GM12864 (cell line): ENCODE results near the gene ACAN.

Experiments used
- DNase-seq: peaks from one replicate; pipeline ENCODE4 v3.0.0-alpha.2; 2011; ENCODE audit warnings: low read depth
- H3K4me3 ChIP-seq: 2 replicates; pipeline ENCODE4 v1.5.1; 2011; ENCODE audit warnings: mild to moderate bottlenecking, low read depth, low read length, control low read depth
- TF ChIP-seq, protein P1 (sequence below): IDR thresholded peaks from 2 replicates; pipeline ENCODE4 v1.5.1; 2011; ENCODE audit warnings: low read depth, mild to moderate bottlenecking, moderate library complexity, low read length, control low read depth, inconsistent platforms; ENCODE audit errors: missing control alignments

Gene ACAN

DNA sequence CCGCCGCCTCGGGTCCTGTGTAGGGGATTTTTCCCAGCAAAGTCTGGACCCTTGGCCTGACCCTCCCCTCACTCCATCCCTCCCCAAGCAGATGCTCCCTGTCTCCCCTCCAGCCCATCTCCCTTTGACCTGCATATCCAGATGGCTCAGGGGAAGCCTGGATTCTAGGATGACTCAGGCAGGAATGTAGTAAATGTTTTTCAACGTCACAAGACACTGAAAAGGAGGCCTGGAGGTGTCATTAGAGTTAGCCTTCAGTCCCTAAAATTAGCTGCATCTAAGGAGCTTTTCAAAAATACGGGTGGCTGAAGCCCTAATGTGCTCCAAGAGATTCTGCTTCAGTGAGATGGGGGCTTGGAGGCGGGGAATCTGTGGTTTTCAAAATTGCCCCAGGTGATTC lies 7.2 kb downstream of the ACAN start:
- TF ChIP-seq, protein P1, sequence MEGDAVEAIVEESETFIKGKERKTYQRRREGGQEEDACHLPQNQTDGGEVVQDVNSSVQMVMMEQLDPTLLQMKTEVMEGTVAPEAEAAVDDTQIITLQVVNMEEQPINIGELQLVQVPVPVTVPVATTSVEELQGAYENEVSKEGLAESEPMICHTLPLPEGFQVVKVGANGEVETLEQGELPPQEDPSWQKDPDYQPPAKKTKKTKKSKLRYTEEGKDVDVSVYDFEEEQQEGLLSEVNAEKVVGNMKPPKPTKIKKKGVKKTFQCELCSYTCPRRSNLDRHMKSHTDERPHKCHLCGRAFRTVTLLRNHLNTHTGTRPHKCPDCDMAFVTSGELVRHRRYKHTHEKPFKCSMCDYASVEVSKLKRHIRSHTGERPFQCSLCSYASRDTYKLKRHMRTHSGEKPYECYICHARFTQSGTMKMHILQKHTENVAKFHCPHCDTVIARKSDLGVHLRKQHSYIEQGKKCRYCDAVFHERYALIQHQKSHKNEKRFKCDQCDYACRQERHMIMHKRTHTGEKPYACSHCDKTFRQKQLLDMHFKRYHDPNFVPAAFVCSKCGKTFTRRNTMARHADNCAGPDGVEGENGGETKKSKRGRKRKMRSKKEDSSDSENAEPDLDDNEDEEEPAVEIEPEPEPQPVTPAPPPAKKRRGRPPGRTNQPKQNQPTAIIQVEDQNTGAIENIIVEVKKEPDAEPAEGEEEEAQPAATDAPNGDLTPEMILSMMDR: no peak
- H3K4me3 ChIP-seq: no peak overlapping the region
- DNase-seq: no peak

DNA sequence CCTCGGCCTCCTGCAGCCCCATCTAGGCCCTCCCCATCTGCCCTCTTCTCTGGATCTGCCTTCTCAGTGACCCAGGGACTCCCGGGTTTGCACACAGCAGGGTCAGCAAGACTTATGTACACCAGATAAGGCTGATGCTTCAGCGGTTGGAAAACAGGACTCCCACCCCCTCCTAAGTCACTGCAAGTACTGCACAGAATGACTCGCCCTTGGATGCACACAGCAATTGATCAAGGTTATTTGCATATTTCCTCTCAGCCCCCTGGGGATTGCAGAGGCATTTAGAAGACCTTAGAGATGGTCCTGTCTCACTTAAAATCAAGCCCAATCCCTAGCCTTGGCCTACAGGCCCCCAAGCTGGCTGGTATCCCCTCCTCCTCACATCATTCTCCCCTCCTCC lies 8.9 kb downstream of the ACAN start:
- TF ChIP-seq, protein P1: no peak
- no peak for DNase-seq
- no peak overlapping the region for H3K4me3 ChIP-seq

DNA sequence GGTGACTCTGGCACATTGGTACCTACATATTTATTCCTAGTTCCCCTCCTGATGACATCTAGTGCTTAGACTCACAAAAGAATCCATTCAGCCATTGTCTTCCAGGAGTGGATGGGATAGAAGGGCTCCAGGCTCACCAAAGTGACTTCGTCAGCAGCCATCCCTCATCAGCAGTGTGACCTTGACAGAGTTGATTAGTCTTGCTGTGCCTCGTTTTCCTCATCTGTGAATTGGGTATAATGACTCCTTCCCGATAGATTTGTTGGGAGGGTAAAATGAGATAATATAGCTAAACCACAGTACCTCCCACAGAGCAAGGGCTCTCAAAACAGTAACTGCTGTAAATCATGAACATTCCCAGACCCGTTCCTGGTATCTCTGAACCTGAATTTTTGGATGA lies 10.7 kb downstream of the ACAN start:
- H3K4me3 ChIP-seq: no peak overlapping the region
- no peak for DNase-seq
- TF ChIP-seq, protein P1: no peak

DNA sequence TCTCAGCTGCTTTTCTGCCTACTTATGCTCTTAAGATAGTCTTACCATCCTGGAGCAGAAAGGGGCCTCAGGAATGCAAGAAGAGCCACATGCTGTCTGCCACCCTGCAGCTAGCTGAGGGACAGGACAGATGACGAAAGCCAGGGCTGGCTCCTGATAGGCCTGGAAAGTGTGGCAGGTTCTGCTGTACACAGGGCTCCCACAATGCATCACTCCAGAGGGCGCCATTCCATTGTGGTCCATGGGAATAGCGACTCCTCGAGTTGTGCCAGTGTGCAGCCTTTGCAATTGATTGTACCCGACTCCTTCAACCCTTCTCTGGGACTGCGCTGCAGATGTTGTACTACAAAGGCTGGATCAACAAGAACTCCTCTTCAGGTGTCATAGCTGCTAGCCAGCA lies 11.2 kb downstream of the ACAN start:
- no peak overlapping the region for H3K4me3 ChIP-seq
- DNase-seq: no peak
- TF ChIP-seq, protein P1: no peak

DNA sequence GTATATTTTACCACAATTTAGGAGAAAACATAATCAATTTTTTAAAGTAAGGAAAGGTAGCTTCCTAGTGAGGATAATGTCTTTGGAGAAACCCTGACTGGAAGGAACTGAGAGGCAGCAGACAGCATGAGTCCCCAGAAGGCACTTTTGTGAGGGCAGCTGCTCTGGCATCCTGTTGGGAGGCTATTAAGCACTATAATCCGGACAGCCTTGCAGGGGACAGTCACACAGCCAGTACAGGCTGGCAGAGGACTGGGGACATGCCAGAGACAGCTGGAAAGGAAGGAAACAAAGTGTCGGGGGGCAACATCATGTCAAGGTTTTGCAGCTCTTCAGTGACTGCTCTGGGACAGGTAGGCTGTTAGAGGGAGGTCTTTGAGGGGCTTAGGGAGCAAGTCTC lies 15.7 kb downstream of the ACAN start:
- H3K4me3 ChIP-seq: no peak overlapping the region
- no peak for DNase-seq
- TF ChIP-seq, protein P1: no peak

DNA sequence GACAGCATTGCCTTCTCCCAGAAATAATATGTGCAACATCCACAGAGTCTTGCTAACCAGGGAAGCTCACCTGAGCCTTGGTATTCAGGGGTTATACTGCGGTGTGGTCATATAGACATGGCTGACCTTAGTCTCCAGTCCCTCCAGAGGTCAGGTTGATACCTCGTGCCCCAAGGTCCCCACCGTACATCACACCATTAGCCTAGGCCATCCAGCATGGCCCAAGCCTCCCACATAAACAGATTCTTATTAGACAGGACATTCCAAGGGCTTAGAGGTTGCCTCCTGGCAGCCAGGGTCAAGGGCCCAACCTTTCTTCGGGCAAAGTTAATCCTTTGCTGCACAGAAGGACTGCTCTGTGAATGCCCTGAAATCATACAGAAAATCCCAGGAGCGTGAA lies 18.8 kb downstream of the ACAN start:
- DNase-seq: no peak
- TF ChIP-seq, protein P1: no peak
- H3K4me3 ChIP-seq: no peak overlapping the region

DNA sequence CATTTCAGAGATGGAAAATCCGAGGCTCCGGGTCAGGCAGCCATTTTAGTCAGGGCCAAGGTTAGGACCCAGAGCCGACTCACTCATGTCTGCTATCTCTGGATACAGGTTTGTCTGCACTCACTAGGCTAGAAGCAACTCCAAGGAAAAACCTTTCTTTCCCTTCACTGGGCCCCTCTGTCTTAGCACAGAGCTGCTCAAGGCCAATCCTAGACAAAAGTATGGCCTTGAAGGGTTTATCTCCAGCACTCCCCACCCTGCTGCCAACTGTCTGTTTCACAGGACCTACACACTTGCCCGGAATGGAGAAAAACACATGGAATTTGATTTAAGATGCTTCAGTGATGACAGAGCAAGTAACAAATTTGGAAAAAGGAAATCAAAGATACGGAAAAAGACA lies 25.6 kb downstream of the ACAN start:
- no peak for DNase-seq
- TF ChIP-seq, protein P1: no peak
- H3K4me3 ChIP-seq: no peak overlapping the region
